HepG2 (cell line): ENCODE results near the gene MUC15.

Experiments
- CEBPG ChIP-seq: IDR thresholded peaks from 2 replicates; pipeline ENCODE4 v1.6.1; 2016
- CTCF ChIP-seq: sonication (generic); formaldehyde crosslinking; IDR thresholded peaks from 2 replicates; pipeline ENCODE4 v1.5.0; 2020; ENCODE audit warnings: mild to moderate bottlenecking, missing genetic modification reagents, moderate library complexity
- FOSL1 ChIP-seq: sonication (generic); formaldehyde crosslinking; IDR thresholded peaks from 2 replicates; pipeline ENCODE4 v1.9.0; 2021; ENCODE audit warnings: missing genetic modification reagents, borderline replicate concordance
- FOXO1 ChIP-seq: sonication (generic); formaldehyde crosslinking; IDR thresholded peaks from 2 replicates; pipeline ENCODE4 v1.4.0; 2020; ENCODE audit warnings: missing genetic modification reagents
- MAFG ChIP-seq: sonication (generic); formaldehyde crosslinking; IDR thresholded peaks from 2 replicates; pipeline ENCODE4 v1.5.1; 2020; ENCODE audit warnings: mild to moderate bottlenecking, missing genetic modification reagents
- MXD3 ChIP-seq: IDR thresholded peaks from 2 replicates; pipeline ENCODE4 v1.6.1; 2016; ENCODE audit warnings: mild to moderate bottlenecking, missing biosample characterization, missing genetic modification reagents
- MYC ChIP-seq: sonication (generic); formaldehyde crosslinking; IDR thresholded peaks from 2 replicates; pipeline ENCODE4 v1.9.0; 2021; ENCODE audit warnings: missing genetic modification reagents, borderline replicate concordance
- NFYB ChIP-seq: sonication (generic); formaldehyde crosslinking; IDR thresholded peaks from 2 replicates; pipeline ENCODE4 v1.4.0; 2020; ENCODE audit warnings: missing genetic modification reagents
- ZNF207 ChIP-seq: fragments of 450-650 bp; IDR thresholded peaks from 2 replicates; pipeline ENCODE4 v1.6.1; 2016; ENCODE audit warnings: antibody characterized with exemption, borderline replicate concordance
- ZNF616 ChIP-seq: sonication (generic); formaldehyde crosslinking; IDR thresholded peaks from 2 replicates; pipeline ENCODE4 v1.5.0; 2020; ENCODE audit warnings: low read depth, mild to moderate bottlenecking, missing genetic modification reagents

- TF ChIP-seq MXD3 (no peak), NFYB (CRISPR knock-in tag) (no peak), ZNF207 (no peak), CEBPG (CRISPR knock-in tag) (no peak), MYC (CRISPR knock-in tag) (no peak), CTCF (CRISPR knock-in tag) (no peak), FOXO1 (CRISPR knock-in tag) (no peak), FOSL1 (CRISPR knock-in tag) (no peak), MAFG (CRISPR knock-in tag) (no peak), ZNF616 (CRISPR knock-in tag) (no peak)
Observed at GRCh38 chr11:26510756-26511155, 61.3 kb downstream of the MUC15 start.
